ENCODE measurements around the gene RPS14.

GRCh38 chr5:150394912-150395687, 54.4 kb downstream of the RPS14 start:
- TF ChIP-seq CTCF (conservative IDR thresholded peaks at IDR 0.05; ENCODE audit: low read depth, low read length) (no peak), RCOR1 (IDR thresholded peaks at IDR 0.05; ENCODE audit: insufficient replicate concordance, low read length) (no peak), RFX5 (IDR thresholded peaks at IDR 0.05; ENCODE audit: low read depth, low read length) (no peak), CEBPB (IDR thresholded peaks at IDR 0.05; ENCODE audit: low read depth, low read length) (no peak), BHLHE40 (IDR thresholded peaks at IDR 0.05; ENCODE audit: low read depth, low read length) (no peak), USF2 (IDR thresholded peaks at IDR 0.05; ENCODE audit: low read depth, low read length) (no peak), CHD1 (IDR thresholded peaks at IDR 0.05; ENCODE audit: low read depth, low read length) (no peak), MAFK (IDR thresholded peaks at IDR 0.05; ENCODE audit: low read depth, low read length) (no peak), SMC3 (IDR thresholded peaks at IDR 0.05; ENCODE audit: low read depth, low read length) (no peak)
